C4-2B (cell line): ENCODE data around the gene GPR139.

Experiments
- CTCF ChIP-seq: fragments of 450-650 bp; conservative IDR thresholded peaks from 2 replicates; pipeline ENCODE4 v1.5.1; 2017; ENCODE audit warnings: mild to moderate bottlenecking
- ZFX ChIP-seq: fragments of 450-650 bp; IDR thresholded peaks from 2 replicates; pipeline ENCODE4 v1.6.1; 2017

- no peak for TF ChIP-seq CTCF
- TF ChIP-seq ZFX, result no peak
Measured at GRCh38 chr16:20051611-20052010, 22.1 kb downstream of the GPR139 start.
